ENCODE results near the gene CDC42SE2.
"Not testable (repeated sequence)": the region's sequence is repeated elsewhere in the genome, so short reads cannot be mapped to it uniquely, and the experiment has no call there.

The CDC42SE2 gene

DNA sequence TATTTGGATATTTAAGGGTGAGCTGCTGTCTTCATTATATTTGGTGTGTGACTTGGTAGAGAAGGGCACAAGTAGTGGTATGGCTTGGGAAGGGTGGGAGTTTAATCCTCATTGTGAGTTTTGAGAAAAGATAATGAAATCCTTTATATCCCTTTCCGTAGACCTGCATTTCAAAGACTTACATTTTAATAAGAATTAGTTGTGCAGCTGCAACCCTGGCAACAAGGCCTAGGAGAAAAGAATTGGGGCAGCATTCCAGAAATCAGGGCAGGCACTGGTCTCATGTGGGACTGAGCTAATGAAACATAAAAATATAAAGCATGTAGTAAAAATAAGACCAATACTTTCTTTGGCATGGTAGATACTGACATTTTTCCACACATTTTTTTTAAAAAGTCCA, 60.5 kb downstream of the CDC42SE2 start:
- DNase-seq, result no peak

DNA sequence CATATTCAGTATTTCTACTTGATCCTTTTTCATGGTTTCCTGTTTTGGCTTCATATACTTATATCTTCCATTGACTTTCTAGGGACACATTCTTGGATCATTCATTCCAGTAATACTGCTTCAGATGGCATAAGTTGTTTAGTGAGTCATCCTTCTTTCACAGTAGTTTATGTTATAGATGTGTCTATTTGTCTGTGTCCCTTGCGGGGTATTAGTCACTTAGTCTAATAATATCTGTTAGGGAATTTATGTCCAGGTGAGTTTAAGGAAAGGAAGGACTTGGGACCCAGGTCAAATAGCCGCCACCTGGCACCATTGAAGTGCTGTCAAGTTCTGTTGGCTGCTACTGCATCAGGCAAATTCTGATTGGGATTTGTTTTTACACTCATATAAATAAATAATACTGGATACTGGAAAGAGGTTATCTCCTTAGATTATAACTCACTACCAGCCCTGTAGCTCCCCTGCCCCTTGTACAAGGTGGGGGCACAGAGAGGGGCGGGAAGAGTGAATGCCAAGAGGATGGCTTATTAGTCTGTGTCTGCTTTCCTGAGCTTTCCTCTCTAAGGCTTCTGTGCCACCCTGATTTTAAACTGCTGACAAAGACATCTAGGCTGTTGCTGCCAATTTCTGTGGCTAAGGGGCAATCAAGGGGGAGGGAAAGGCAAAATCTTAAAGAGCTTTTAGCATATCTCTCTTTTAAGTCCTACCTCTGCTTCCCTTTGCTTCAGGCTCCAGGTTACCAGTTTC, 64.9 kb downstream of the CDC42SE2 start:
- DNase-seq, result no peak

DNA sequence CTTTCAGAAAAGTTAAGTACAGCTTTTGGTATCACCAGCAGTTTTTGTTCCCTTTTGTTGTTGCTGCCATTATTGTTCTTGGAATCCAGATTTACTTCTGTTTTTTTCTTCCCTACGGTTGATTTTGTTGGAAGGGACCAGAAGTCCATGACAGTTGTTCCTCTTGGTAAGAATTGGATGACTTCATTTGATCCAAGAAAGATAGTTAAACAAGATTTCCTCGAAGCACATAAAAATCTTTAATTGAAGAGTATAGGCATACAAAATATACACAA, 65.4 kb downstream of the CDC42SE2 start:
- DNase-seq, result no peak

DNA sequence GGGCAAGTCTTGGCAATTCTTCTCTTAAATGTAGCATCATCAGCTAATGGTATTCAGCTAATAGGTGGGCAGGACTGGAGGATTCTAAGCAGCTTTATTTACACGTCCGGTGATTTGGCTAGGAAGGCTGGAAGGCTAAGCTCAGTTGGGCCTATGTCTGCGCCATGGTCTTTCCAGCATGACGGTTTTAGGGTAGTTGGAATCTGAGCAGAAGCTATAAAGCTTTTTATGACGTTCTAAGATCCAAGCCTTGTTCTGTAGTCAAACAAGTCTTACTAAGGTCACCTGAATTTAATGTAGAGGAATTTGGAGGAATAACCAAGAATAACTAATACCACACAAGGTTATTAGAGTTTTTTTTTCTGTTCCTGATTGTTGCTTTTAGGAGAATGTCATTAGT, 66.2 kb downstream of the CDC42SE2 start:
- DNase-seq, result no peak

DNA sequence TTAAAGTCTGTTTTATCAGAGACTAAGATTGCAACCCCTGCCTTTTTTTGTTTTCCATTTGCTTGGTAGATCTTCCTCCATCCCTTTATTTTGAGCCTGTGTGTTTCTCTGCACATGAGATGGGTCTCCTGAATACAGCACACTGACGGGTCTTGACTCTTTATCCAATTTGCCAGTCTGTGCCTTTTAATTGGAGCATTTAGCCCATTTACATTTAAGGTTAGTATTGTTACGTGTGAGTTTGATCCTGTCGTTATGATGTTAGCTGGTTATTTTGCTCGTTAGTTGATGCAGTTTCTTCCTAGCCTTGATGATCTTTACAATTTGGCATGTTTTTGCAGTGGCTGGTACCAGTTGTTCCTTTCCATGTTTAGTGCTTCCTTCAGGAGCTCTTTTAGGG, 71.9 kb downstream of the CDC42SE2 start:
- DNase-seq, result not testable (repeated sequence)

DNA sequence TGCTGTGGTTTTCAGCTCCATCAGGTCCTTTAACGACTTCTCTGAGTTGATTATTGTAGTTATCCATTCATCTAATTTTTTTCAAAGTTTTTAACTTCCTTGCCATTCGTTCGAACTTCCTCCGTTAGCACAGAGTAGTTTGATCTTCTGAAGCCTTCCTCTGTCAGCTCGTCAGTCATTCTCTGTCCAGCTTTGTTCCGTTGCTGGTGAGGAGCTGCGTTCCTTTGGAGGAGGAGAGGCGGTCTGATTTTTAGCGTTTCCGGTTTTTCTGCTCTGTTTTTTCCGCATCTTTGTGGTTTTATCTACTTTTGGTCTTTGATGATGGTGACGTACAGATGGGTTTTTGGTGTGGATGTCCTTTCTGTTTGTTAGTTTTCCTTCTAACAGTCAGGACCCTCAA, 72.9 kb downstream of the CDC42SE2 start:
- DNase-seq, result not testable (repeated sequence)

DNA sequence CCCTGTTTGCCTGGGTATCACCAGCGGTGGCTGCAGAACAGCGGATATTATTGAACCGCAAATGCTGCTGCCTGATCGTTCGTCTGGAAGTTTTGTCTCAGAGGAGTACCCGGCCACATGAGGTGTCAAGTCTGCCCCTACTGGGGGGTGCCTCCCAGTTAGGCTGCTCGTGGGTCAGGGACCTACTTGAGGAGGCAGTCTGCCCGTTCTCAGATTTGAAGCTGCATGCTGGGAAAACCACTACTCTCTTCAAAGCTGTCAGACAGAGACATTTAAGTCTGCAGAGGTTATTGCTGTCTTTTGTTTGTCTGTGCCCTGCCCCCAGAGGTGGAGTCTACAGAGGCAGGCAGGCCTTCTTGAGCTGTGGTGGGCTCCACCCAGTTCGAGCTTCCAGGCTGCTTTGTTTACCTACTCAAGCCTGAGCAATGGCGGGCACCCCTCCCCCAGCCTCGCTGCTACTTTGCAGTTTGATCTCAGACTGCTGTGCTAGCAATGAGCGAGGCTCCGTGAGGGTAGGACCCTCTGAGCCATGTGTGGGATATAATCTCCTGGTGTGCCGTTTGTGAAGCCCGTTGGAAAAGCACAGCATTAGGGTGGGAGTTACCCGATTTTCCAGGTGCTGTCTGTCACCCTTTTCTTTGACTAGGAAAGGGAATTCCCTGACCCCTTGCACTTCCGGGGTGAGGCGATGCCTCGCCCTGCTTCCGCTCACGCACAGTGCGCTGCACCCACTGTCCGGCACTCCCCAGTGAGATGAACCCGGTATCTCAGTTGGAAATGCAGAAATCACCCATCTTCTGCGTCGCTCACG, 73.6 kb downstream of the CDC42SE2 start:
- not testable (repeated sequence) for DNase-seq

DNA sequence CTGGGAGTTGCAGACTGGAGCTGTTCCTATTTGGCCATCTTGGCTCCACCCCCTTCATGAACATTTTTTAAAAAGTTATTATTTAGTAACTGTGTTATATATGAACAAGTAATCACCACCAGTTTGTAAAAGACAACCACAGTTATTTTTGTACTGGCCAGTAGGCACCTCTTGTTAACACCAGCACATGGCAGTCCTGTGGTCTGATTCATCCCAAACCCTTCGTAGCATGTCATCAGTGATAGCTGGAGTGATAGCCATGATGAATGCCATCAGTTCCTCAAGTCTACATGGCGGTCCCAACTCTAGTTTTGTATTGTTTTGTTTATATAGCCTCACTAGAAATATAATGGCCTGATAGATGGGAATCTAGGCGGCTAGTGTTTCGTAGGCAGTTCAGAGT, 74.2 kb downstream of the CDC42SE2 start:
- DNase-seq, result no peak

DNA sequence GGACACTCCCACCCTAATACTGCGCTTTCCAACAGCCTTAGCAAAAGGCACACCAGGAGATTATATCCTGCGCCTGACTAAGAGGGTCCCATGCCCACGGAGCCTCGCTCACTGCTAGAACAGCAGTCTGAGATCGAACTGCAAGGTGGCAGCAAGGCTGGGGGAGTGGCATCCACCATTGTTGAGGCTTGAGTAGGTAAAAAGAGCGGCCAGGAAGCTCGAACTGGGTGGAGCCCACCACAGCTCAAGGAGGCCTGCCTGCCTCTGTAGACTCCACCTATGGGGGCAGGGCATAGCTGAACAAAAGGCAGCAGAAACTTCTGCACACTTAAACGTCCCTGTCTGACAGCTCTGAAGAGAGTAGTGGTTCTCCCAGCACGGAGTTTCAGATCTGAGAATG, 80.4 kb downstream of the CDC42SE2 start:
- DNase-seq, result not testable (repeated sequence)

DNA sequence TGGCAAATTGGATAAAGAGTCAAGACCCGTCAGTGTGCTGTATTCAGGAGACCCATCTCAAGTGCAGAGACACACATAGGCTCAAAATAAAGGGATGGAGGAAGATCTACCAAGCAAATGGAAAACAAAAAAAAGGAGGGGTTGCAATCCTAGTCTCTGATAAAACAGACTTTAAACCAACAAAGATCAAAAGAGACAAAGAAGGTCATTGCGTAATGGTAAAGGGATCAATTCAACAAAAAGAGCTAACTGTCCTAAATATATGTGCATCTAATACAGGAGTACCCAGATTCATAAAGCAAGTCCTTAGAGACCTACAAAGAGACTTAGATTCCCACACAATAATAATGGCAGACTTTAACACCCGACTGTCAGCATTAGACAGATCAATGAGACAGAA, 82.4 kb downstream of the CDC42SE2 start:
- DNase-seq, result not testable (repeated sequence)

DNA sequence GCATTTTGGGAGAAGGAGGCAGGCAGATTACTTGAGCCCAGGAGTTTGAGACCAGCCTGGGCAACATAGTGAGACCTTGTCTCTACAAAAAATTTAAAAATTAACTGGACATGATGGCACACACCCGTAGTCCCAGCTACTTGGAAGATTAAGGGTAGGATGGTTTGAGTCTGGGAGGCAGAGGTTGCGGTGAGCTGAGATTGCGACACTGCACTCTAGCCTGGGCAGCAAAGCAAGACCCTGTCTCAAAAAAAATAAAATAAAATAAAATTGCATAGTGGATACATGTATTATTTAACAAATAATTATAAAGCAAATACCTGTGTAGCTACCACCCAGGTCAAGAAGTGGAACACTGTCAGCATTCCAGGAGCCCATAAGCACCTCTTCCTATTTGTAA, 90.1 kb downstream of the CDC42SE2 start:
- DNase-seq, result no peak

DNA sequence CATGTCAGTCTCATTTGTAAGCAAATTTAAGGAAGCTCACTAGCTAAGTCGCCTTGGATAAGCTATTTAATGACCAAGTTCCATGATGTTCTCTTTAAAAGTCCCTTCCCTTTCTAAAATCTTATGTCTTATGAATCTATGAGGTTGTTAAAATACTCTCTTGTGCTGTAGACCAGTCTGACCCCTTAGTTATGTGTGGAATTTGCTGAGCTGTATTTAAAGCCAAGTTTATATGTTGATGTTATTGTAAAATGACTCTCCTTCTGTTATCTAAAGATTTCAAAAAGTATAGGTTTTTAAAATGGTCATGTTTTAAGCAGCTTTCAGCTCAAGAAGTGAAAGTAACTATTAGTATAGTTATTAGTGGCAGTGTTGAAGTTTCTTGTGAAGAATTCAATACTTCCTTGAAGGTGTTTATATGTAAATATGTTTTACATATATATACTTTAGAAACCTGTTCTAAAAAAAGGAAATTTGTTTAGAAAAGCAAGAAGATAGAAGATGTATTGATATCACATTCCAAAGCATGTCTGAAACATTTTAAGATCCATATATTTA, 92.2 kb downstream of the CDC42SE2 start:
- DNase-seq, result no peak

DNA sequence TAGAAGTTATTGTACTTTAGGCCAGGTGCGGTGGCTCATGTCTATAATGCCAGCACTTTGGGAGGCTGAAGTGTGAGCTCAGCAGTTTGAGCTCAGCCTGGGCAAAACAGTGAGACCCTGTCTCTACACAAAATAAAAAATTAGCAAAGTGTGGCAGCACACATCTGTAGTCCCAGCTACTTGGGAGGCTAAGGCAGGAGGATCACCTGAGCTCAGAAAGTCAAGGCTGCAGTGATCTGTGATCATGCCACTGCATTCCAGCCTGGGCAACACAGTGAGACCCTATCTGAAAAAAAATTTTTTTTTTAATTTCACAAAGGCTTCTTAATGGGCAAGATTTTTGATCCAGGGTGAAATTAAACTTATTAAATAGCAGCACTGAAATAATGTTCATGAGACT, 92.8 kb downstream of the CDC42SE2 start:
- DNase-seq, result no peak

DNA sequence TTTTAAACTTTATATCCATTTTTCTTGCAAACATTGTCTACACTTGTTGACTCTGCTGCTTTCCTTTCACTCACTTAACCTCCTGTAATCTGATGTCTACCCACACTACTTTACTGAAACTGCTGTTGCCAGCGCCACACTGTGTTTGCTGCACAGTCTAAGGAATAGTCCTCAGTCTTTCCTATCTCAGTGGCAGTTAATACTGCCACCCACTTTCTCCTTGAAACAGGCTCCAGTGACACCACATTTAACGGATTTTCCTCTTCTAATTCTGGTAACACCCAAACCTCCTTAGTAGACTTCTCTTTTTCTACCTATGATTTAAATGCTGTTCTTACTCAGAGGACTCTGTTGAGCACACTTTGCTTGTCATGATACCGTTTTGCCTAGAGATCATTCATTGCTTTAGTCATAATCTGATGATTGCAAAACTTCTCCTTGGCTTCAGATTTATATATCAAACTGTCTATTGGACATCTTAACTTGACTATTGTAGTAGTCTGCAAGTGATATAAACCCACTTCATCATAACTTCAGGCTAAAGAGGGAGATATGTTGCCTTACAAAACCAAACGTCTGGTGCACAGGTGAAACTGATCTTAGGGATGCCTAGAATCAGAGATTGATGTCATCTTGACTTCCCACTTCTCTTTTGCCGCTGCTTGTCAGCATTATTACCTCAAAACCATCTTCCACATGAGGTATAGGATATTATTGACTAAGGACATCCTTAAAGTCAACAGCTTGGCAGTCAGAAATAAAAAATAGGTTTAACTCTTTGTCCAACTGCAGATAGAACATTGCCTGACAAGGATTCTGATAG, 94.1 kb downstream of the CDC42SE2 start:
- no peak for DNase-seq

DNA sequence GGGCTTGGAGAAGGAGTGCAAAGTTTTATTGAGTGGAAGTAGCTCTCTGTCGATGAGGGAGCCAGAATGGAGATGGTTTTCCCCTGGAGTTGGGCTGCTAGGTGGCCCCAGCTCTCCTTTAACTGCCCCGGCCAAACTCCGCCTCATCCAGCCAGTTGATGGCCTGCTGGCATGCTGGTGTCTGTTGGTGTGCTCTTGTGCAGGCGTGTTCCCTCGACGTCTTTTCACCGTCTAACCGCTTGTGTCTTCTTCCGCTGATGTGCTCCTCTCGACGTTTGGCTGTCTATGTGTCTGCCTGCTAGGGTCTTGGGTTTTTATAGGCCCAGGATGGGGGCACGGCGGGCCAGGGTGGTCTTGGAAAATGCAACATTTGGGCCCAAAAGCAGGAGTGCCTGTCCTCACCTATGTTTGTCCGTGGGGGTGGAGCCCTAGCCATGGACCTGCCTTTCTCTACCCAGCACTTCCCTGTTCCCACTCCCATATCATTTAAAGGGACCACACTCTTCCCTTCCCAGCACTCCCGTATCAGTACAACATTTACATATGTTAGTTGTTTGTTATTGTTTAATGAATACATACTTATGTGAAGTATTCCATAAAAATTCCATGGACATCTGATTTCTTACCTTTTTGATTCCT, 97.9 kb downstream of the CDC42SE2 start:
- no peak for DNase-seq

DNA sequence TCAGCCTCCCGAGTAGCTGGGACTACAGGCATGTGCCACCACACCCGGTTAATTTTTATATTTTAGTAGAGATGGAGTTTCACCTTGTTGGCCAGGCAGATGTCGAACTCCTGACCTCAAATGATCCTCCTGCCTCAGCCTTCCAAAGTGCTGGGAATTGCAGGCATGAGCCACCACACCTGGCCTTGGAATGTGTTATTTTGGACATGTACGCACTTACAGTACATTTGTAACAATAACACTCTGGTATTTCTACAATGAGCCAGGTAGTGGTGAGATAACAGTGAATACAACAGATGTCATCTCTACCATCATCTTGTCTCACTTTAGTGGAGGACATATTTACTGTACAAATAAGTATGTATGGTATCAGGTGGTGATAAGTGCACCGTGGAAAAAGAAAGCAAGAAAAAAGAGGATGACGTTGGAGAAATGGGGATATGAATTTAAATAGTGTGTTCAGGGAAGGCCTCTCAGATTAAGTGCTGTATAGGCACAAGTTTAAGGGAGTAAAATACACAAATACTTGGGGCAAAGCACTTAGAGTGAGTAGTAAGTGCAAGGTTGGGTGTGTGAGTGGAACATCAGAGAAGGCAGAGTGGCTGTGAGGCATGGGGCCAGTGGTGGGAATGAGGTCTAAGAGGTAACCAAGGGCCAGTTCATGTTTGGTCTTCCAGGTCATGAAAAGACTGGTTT, 100.1 kb downstream of the CDC42SE2 start:
- DNase-seq, result no peak

DNA sequence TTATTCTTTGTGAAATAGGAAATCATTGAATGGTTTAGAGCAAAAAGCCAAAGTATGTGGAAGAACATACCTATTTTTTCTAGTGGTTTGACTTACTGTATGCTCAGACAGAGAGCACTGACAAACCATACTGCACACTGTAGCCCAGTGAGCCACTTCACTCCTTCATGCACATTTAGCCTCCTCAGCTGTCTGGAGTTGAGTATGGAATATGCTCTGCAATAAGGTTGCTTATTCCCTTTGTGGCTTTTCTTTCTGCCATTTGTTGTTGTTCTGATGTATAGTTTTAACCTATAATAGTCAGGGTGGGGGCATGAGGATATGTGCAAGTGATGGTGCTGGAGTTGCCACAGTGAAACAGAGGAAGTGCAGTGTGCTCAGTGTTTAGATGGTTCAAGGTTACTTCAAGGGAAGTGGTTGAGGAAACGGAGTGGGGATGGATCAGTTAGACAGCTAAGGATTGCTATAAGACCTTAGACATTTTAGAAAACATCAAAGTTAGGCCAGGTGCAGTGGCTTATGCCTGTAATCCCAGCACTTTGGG, 100.7 kb downstream of the CDC42SE2 start:
- no peak for DNase-seq

DNA sequence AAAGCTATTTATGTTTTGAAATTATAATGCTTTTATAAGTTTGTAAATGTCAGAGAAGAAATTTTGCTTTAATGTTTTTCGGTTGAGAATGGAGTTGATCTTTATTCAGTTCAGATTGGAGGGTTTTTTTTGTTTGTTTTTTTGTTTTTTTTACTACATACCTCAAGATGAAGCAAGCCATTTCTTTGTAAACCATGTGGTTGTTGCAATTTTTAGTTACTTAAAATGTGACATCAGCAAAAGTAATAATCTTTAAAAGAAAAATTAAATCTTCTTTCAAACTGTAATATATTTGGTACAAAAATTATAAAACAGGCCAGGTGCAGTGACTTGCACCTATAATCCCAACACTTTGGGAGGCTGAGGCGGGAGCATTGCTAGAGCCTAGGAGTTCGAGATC, 102.6 kb downstream of the CDC42SE2 start:
- no peak for DNase-seq

DNA sequence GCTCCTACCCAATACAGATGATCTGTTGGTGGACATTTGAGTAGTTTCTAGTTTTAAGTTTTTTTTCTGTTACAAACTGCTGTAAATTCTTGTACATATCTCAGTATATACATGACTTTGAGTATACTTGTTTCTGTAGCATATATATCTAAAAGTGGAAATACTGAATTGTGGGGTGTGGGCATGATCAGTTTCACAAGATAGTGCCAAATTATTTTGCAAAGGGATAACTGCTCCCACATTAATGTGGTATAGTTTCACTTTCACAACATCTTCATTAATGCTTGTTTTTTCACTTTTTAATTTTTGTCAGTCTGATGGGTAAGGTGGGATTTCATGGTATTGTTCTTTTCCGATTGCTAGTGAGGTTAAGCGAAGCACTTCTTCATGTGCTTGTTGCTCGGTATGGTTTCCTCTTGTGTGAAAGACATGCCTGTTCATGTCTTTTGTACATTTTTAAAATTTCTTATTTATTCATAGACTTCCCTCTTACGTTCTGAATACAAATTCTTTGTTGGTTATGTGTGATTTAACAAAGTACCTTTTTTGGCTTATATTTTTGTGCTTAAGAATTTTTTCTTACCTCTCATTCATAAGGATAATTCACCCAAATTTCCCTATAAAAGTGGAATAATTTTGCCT, 103.5 kb downstream of the CDC42SE2 start:
- no peak for DNase-seq

DNA sequence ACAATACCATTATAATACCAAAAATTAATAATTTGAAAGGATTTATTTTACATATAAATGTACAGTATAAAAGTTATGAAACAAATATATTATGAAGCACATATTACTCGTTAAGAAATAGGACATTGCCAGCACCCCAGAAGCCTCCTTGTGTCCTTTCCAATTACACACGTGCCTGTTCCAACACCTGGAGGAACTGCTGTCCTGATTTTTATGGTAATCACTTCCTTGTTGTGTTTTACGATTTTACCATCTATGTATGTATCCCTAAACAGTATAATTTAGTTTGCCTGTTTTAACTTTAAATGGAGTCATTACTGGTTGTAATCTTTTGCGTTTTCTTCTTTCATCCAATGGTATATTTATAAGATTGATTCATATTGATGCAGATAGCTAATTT, 105.0 kb downstream of the CDC42SE2 start:
- no peak for DNase-seq

DNA sequence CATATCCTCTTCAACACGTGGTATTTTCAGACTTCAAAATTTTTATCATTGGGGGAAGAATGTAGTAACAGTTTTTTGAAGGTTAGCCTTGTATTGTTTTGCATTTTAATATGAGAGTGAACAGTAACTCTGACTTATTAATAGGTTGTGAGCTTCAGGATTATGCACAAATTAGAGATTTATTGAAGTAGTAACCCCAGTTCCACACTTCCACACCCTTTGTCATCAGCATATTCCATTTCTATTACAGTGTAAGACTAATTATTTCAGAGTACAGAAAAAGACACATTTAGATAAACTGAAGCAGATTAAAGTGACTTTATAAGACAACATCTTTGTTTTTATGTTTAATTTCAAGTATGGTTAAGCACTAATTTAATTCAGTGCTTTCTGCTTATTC, 105.7 kb downstream of the CDC42SE2 start:
- DNase-seq, result no peak

DNA sequence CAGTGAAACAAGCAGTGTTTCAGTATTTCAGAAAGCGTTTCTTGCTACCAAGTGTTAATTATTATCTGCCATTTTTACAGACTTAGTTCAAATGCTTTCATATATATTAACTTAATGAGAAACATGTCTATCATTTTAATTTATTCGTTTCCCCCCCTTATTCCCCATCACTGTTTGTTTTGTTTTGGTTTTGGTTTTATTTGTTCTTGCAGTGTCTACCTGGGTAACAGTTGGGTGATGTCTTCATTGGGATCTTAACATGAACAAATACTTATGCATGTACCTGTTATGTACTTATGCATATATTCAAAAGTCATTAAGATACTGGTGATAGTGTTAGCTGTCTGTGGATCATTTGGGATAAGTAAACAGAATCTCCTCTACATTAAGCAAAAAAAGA, 108.0 kb downstream of the CDC42SE2 start:
- DNase-seq, result no peak
